Upper lobe of left lung (tissue), 4 donors: ENCODE measurements around the gene PLPPR1.

ENCODE experiments used
- CTCF ChIP-seq, 6 experiments: fragments of 450-650 bp in 4 of 6; fragments of 200-600 bp in 2 of 6; sonication (generic) in 2 of 6; IDR thresholded peaks; one replicate each; pipeline ENCODE4 v1.5.1; 2016 to 2019; ENCODE audit warnings: antibody characterized with exemption in 6 of 6
- POLR2A ChIP-seq, 4 donors: fragments of 450-650 bp; IDR thresholded peaks; one replicate each; pipeline ENCODE4 v1.5.1; 2016 to 2017; ENCODE audit warnings: antibody characterized with exemption in 4 of 4, mild to moderate bottlenecking in 2 of 4
- POLR2AphosphoS5 ChIP-seq, 2 donors: sonication (generic); formaldehyde crosslinking; IDR thresholded peaks; one replicate each; pipeline ENCODE4 v1.5.1; 2017; ENCODE audit warnings: antibody characterized with exemption in 2 of 2

- TF ChIP-seq CTCF (IDR thresholded peaks at IDR 0.05) (no peak), POLR2A (IDR thresholded peaks at IDR 0.05) (no peak), POLR2AphosphoS5 (IDR thresholded peaks at IDR 0.05) (no peak)
These were observed 190.5 kb downstream of the PLPPR1 start for GRCh38 chr9:101219030-101219429.
